Heart right ventricle (tissue), 16 donors: Measurements from ENCODE around the gene EIF5. TPM values are rescaled to one million over a fixed set of nuclear protein-coding genes. Genes with fewer than 3 reads are reported as not detected.

Experiments
- ATAC-seq, 8 donors: fragments of 200-7000 bp; cut with Tn5 transposase; one replicate each; pipeline ENCODE4 v1.9.1; 2020; ENCODE audit warnings: mild to moderate bottlenecking in 8 of 8, moderate library complexity in 8 of 8, moderate number of reproducible peaks in 1 of 8
- DNase-seq, 2 donors: peaks; one replicate each; pipeline ENCODE4 v3.0.0-alpha.2; 2020
- H3K27ac ChIP-seq, 10 donors: fragments of 200-600 bp; sonication (generic) in 2 of 10; one replicate each; pipeline versions ENCODE4 v1.5.0 to v1.8.0; 2020 to 2022; ENCODE audit warnings: mild to moderate bottlenecking in 3 of 10
- H3K27me3 ChIP-seq, 7 donors: fragments of 200-600 bp; one replicate each; pipeline ENCODE4 v1.8.0; 2021 to 2022; ENCODE audit warnings: mild to moderate bottlenecking in 2 of 7
- H3K36me3 ChIP-seq, 9 donors: fragments of 200-600 bp; sonication (generic) in 1 of 9; one replicate each; pipeline versions ENCODE4 v1.5.0 to v1.8.0; 2020 to 2022; ENCODE audit warnings: mild to moderate bottlenecking in 2 of 9
- H3K4me1 ChIP-seq, 9 donors: fragments of 200-600 bp; sonication (generic) in 1 of 9; one replicate each; pipeline versions ENCODE4 v1.5.0 to v1.8.0; 2020 to 2022; ENCODE audit warnings: mild to moderate bottlenecking in 4 of 9
- H3K4me3 ChIP-seq, 10 donors: fragments of 200-600 bp; sonication (generic) in 2 of 10; one replicate each; pipeline versions ENCODE4 v1.5.0 to v1.8.0; 2020 to 2022; ENCODE audit warnings: mild to moderate bottlenecking in 7 of 10, moderate library complexity in 2 of 10
- H3K9me3 ChIP-seq, 11 donors: fragments of 200-600 bp in 10 of 11; sonication (generic) in 2 of 11; one replicate each; pipeline versions ENCODE4 v1.5.0 to v1.8.0; 2013 to 2022; ENCODE audit warnings: mild to moderate bottlenecking in 2 of 11, control low read depth in 1 of 11, moderate library complexity in 1 of 11
- CTCF ChIP-seq, 9 donors: fragments of 200-600 bp; sonication (generic) in 2 of 9; IDR thresholded peaks; one replicate each; pipeline versions ENCODE4 v1.5.0 to v1.8.0; 2021 to 2022; ENCODE audit warnings: antibody characterized with exemption in 9 of 9, mild to moderate bottlenecking in 5 of 9, moderate library complexity in 1 of 9
- WGBS, 2 donors: extraction: QIAGEN DNeasy Blood & Tissue Kit; methylation state at CpG; one replicate each; pipeline ENCODE4 v1.1.7; 2013; ENCODE audit warnings: inconsistent platforms in 1 of 2; 5-methylcytosine and 5-hydroxymethylcytosine counted together
- intact Hi-C, 10 donors: fragments of 100-400 bp; cut with DNase I; formaldehyde crosslinking; loops; one replicate each; pipeline versions ENCODE4 v1.11.1 to v1.14.2; 2022
- polyA plus RNA-seq, 2 donors: library from polyadenylated mRNA; stranded (reverse); fragments of 200-250 nt; gene quantifications; one replicate each; pipeline ENCODE4 v1.2.3, GENCODE V29; 2013
- total RNA-seq, 10 donors: library from RNA; stranded (reverse); fragmentation: NEBNext Ultra II Directional in 3 of 10; extraction: Animal tissue kit (Norgen Biotek cat#: 25700) in 3 of 10; gene quantifications; one replicate each; pipeline versions ENCODE4 v1.2.1 to v1.2.4, GENCODE V29; 2021 to 2023
- donor health status: Arrhythmogenic right ventricular cardiomyopathy.
- donor health status: ischemic (EF 13 %, LVEDD 7.1; RV severe dilation, severe dysfunction).
- donor health status: healthy with polysubstance abuse.
- donor health status: DM: no; HTN: yes; CAD: no.
- donor health status: DM: no; HTN: no; CAD: no.
- donor health status: ischemic (EF 25% LVEDD 6.9; RV normal size, moderate dysfunction).
- donor health status: ischemic (EF 25% LVEDD 5.7; RV mildly dilated, moderate dysfunction).
- donor health status: healthy.
- donor health status: DM: yes; HTN: yes; CAD: no.
- donor health status: Ischemic cardiomyopathy.
- donor health status: ischemic (EF 35%, LVEDD 5.7; RV mildly dilated, moderate dysfunction).
- donor health status: nonischemic (EF 11% LVEDD 7.7; RV severe dilation, severe dysfunction).
- donor health status: DM: yes; HTN: yes; CAD: no.
- donor health status: PGD.
- donor health status: ischemic (EF 29% LVEDD 5.4; RV normal size, mild dysfunction).
- donor health status: nonischemic (EF 23%, LVEDD 6.1; RV moderate dilation, normal function).

EIF5 gene
- total and polyA plus RNA-seq, 12 donors: 56.7 to 323 (median 230) TPM

- Histone ChIP-seq H3K27me3 (peaks cover 0 to 2% (median 0%) of the 10 kb centered on the region in 7 donors), H3K9me3 (no peaks in the 10 kb centered on the region), H3K27ac (no peak overlapping the region), H3K4me1 (peaks cover 0 to 17% (median 12%) of the 10 kb centered on the region in 9 donors), H3K4me3 (no peak overlapping the region), H3K36me3 (no peaks in the 10 kb centered on the region)
- WGBS, 2 donors: 79 to 85% methylated on average over 5 of the region's 5 CpGs
- intact Hi-C loops: no loop called here
- ATAC-seq: no peak
- no peak for TF ChIP-seq CTCF (IDR thresholded peaks at IDR 0.05)
- no peak for DNase-seq
Observed at GRCh38 chr14:103328941-103329340, 5.1 kb upstream of the EIF5 start.

- Histone ChIP-seq H3K9me3 (no peaks in the 10 kb centered on the region), H3K4me1 (peaks cover 0 to 17% (median 12%) of the 10 kb centered on the region in 9 donors), H3K36me3 (no peaks in the 10 kb centered on the region), H3K4me3 (no peak overlapping the region), H3K27ac (no peak overlapping the region), H3K27me3 (no peaks in the 10 kb centered on the region)
- ATAC-seq (no peak), DNase-seq (peak in 1 of 2 donors; percentile 29)
- 78 to 79% methylated on average over 14 of the region's 14 CpGs for WGBS, 2 donors
- no peak for TF ChIP-seq CTCF (IDR thresholded peaks at IDR 0.05)
- intact Hi-C loops: loop anchor here in 4 of 10 donors (5.0 to 10.0 kb wide), 3 partner anchors 55 to 135 kb away; partner anchors contain the start of gene MARK3 (in 3 of the 4)
Observed at GRCh38 chr14:103329401-103330347, 4.4 kb upstream of the EIF5 start.

- no peak for DNase-seq
- Histone ChIP-seq H3K4me1 (peaks cover 0 to 20% (median 16%) of the 10 kb centered on the region in 9 donors), H3K27ac (no peak overlapping the region), H3K36me3 (peaks cover 0 to 5% (median under 1%) of the 10 kb centered on the region in 9 donors), H3K4me3 (no peak overlapping the region), H3K27me3 (no peaks in the 10 kb centered on the region), H3K9me3 (no peaks in the 10 kb centered on the region)
- TF ChIP-seq CTCF (IDR thresholded peaks at IDR 0.05): no peak
- ATAC-seq: no peak
- whole genome bisulfite sequencing, 2 donors: 56 to 80% methylated on average over 2 of the region's 2 CpGs
- intact Hi-C loops: loop anchor here in 4 of 10 donors (5.0 to 10.0 kb wide), 3 partner anchors 54 to 134 kb away; partner anchors contain the start of gene MARK3 (in 3 of the 4)
Observed at GRCh38 chr14:103330536-103330935, 3.5 kb upstream of the EIF5 start.

GRCh38 chr14:103332143-103332919, 1.7 kb upstream of the EIF5 start:
- ATAC-seq: no peak
- intact Hi-C loops: loop anchor here in 4 of 10 donors (5.0 to 10.0 kb wide), 3 partner anchors 52 to 132 kb away; partner anchors contain the start of gene MARK3 (in 3 of the 4)
- DNase-seq: no peak
- WGBS, 2 donors: 84 to 88% methylated on average over 9 of the region's 9 CpGs
- Histone ChIP-seq H3K4me1 (peaks cover 7 to 38% (median 30%) of the 10 kb centered on the region in 9 donors), H3K27me3 (no peaks in the 10 kb centered on the region), H3K27ac (peak overlapping the region in 9 of 10 donors; percentile 97 to 100 (median 99)), H3K36me3 (peaks cover under 1 to 23% (median 17%) of the 10 kb centered on the region in 9 donors), H3K4me3 (peak overlapping the region in 3 of 10 donors; percentile 90 to 98 (median 97)), H3K9me3 (no peaks in the 10 kb centered on the region)
- TF ChIP-seq CTCF (IDR thresholded peaks at IDR 0.05): no peak
